ENCODE data around the gene ACTR6.

ACTR6 gene

GRCh38 chr12:100268835-100269564, 68.4 kb downstream of the ACTR6 start:
- H3K27me3 ChIP-seq (ENCODE audit: low read depth, low read length): no peaks in the 10 kb centered on the region
- H3K4me1 ChIP-seq (ENCODE audit: control insufficient read depth in 1 of 2, insufficient read depth in 2 of 2, low read length in 2 of 2): peaks cover 0 to 39% of the 10 kb centered on the region in 2 donors

GRCh38 chr12:100273782-100274181, 73.2 kb downstream of the ACTR6 start:
- Histone ChIP-seq H3K27ac (ENCODE audit: low read length) (no peak overlapping the region), H3K4me3 (ENCODE audit: low read depth in 1 of 2, low read length in 2 of 2) (no peak overlapping the region), H3K36me3 (ENCODE audit: control insufficient read depth in 1 of 2, insufficient read depth in 2 of 2, low read length in 2 of 2) (peaks cover 0 to 4% of the 10 kb centered on the region in 2 donors), H3K27me3 (ENCODE audit: low read depth, low read length) (no peaks in the 10 kb centered on the region), H3K9me3 (ENCODE audit: control insufficient read depth in 1 of 2, low read length in 2 of 2) (no peaks in the 10 kb centered on the region), H3K4me1 (ENCODE audit: control insufficient read depth in 1 of 2, insufficient read depth in 2 of 2, low read length in 2 of 2) (peaks cover 7 to 28% of the 10 kb centered on the region in 2 donors)

More at GRCh38 chr12:100268835-100269564, 68.4 kb downstream of the ACTR6 start:
- Histone ChIP-seq H3K27ac (ENCODE audit: low read length) (no peak overlapping the region), H3K36me3 (ENCODE audit: control insufficient read depth in 1 of 2, insufficient read depth in 2 of 2, low read length in 2 of 2) (no peaks in the 10 kb centered on the region), H3K9me3 (ENCODE audit: control insufficient read depth in 1 of 2, low read length in 2 of 2) (no peaks in the 10 kb centered on the region), H3K4me3 (ENCODE audit: low read depth in 1 of 2, low read length in 2 of 2) (peak overlapping the region; percentile 84 to 85)
